GM21447 (cell line): Measurements from ENCODE around the gene FBN2.

Source experiments
- ATAC-seq: cut with Tn5 transposase; IDR thresholded peaks from one replicate; pipeline ENCODE4 v1.9.1; 2021; ENCODE audit not compliant: unreplicated experiment

Gene FBN2

GRCh38 chr5:128258372-128258771, 279.7 kb downstream of the FBN2 start:
- no peak for ATAC-seq

- ATAC-seq = no peak
These were observed 281.0 kb downstream of the FBN2 start for GRCh38 chr5:128257076-128257475.

GRCh38 chr5:128254789-128255188, 283.3 kb downstream of the FBN2 start:
- ATAC-seq = no peak

- no peak for ATAC-seq
These were observed 284.2 kb downstream of the FBN2 start for GRCh38 chr5:128253880-128254279.

GRCh38 chr5:128253161-128253560, 284.9 kb downstream of the FBN2 start:
- no peak for ATAC-seq

- ATAC-seq = no peak
These were observed 285.3 kb downstream of the FBN2 start for GRCh38 chr5:128252756-128253155.

- no peak for ATAC-seq
These were observed 285.8 kb downstream of the FBN2 start for GRCh38 chr5:128252196-128252595.

GRCh38 chr5:128245974-128246373, 292.1 kb downstream of the FBN2 start:
- ATAC-seq = no peak

- no peak for ATAC-seq
These were observed 294.0 kb downstream of the FBN2 start for GRCh38 chr5:128243958-128244582.

GRCh38 chr5:128241051-128241695, 296.9 kb downstream of the FBN2 start:
- ATAC-seq = no peak

- no peak for ATAC-seq
These were observed 300.5 kb downstream of the FBN2 start for GRCh38 chr5:128237546-128237945.

GRCh38 chr5:128237000-128237399, 301.0 kb downstream of the FBN2 start:
- no peak for ATAC-seq

- no peak for ATAC-seq
These were observed 301.7 kb downstream of the FBN2 start for GRCh38 chr5:128236334-128236733.

- ATAC-seq = no peak
These were observed 303.0 kb downstream of the FBN2 start for GRCh38 chr5:128234928-128235641.

- ATAC-seq = no peak
These were observed 309.5 kb downstream of the FBN2 start for GRCh38 chr5:128228521-128228920.

- ATAC-seq = no peak
These were observed 310.0 kb downstream of the FBN2 start for GRCh38 chr5:128228008-128228407.

- ATAC-seq = no peak
These were observed 312.6 kb downstream of the FBN2 start for GRCh38 chr5:128225245-128226030.

- ATAC-seq = no peak
These were observed 313.7 kb downstream of the FBN2 start for GRCh38 chr5:128224336-128224735.

GRCh38 chr5:128220841-128221240, 317.2 kb downstream of the FBN2 start:
- no peak for ATAC-seq

- ATAC-seq = no peak
These were observed 321.0 kb downstream of the FBN2 start for GRCh38 chr5:128216860-128217531.

GRCh38 chr5:128216285-128216684, 321.8 kb downstream of the FBN2 start:
- no peak for ATAC-seq
